HUES6 (cell line): Measurements from ENCODE around the gene CARD11.

Experiments used
- H3K27ac ChIP-seq: 2 replicates; pipeline ENCODE4 v1.7.0; 2013; ENCODE audit warnings: low read depth, mild to moderate bottlenecking, low read length, inconsistent platforms
- H3K27me3 ChIP-seq: 2 replicates; pipeline ENCODE4 v1.6.1; 2013; ENCODE audit warnings: low read length; ENCODE audit not compliant: control insufficient read depth, insufficient read depth
- H3K36me3 ChIP-seq: 2 replicates; pipeline ENCODE4 v1.6.1; 2013; ENCODE audit warnings: low read length; ENCODE audit not compliant: control insufficient read depth, insufficient read depth
- H3K4me1 ChIP-seq: 2 replicates; pipeline ENCODE4 v1.6.1; 2013; ENCODE audit warnings: low read length; ENCODE audit not compliant: control insufficient read depth, insufficient read depth
- H3K4me3 ChIP-seq: 2 replicates; pipeline ENCODE4 v1.5.1; 2013; ENCODE audit warnings: low read depth, low read length
- H3K9ac ChIP-seq: one replicate; pipeline ENCODE4 v1.6.1; 2013; ENCODE audit warnings: mild to moderate bottlenecking, low read length
- H3K9me3 ChIP-seq: 2 replicates; pipeline ENCODE4 v1.6.1; 2013; ENCODE audit warnings: low read depth, low read length; ENCODE audit not compliant: control insufficient read depth, insufficient read depth

Gene CARD11

DNA sequence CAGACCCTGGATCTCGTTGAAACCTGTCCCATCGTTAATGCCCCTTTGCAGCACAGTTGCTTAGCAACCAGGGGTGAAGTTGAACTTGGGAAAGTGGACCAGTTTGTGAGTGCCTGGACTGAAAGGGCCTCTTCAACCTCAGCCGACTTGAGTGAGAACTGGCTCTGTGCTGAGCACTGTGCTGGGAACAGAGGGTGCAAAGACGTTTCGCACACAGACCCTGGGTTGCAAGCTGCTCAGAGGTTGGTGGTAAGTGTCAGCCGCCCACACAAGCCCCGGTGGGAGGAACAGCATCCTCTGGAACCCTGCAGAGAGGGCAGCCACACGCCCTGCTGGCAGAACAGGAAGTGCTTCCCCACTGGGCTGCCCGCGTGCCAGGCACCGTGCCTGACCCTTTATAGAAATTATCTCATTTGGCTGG, 89.2 kb downstream of the CARD11 start:
- H3K4me3 ChIP-seq: no peak overlapping the region
- H3K27me3 ChIP-seq: no peaks in the 10 kb centered on the region
- peaks cover 12% of the 10 kb centered on the region for H3K9me3 ChIP-seq
- H3K9ac ChIP-seq: no peak overlapping the region
- H3K27ac ChIP-seq: no peak overlapping the region
- H3K4me1 ChIP-seq: no peaks in the 10 kb centered on the region; the same call in 1 of the 2 replicates
- peaks cover 17% of the 10 kb centered on the region for H3K36me3 ChIP-seq

GRCh38 chr7:2953588-2954407, 89.9 kb downstream of the CARD11 start:
- peaks cover 20% of the 10 kb centered on the region for H3K36me3 ChIP-seq
- H3K27ac ChIP-seq: no peak overlapping the region

DNA sequence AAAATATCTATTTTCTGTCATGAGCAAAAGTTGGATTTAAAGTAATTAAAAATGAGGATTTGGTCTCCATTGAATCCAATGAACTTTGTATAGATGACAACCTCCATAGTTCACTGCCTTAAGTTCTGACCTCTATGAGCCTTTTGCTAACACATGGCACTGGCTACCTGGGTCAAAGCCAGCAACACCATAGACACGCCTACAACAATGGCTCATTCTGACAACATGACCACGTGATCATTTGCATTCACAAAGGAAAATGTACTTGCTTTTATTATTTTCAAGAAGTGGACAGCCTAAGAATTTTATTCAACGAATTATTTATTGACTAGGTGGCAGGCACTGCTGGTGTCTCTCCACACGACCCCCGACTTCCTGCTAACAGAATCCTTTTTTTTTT, 90.6 kb downstream of the CARD11 start:
- Histone ChIP-seq H3K4me1 (no peaks in the 10 kb centered on the region; the same call in 1 of the 2 replicates), H3K4me3 (no peak overlapping the region), H3K9ac (no peak overlapping the region), H3K27ac (no peak overlapping the region), H3K9me3 (peaks cover 26% of the 10 kb centered on the region), H3K27me3 (no peaks in the 10 kb centered on the region), H3K36me3 (peaks cover 20% of the 10 kb centered on the region)

More at GRCh38 chr7:2953588-2954407, 89.9 kb downstream of the CARD11 start:
- H3K27me3 ChIP-seq: no peaks in the 10 kb centered on the region
- no peaks in the 10 kb centered on the region; the same call in 1 of the 2 replicates for H3K4me1 ChIP-seq
- no peak overlapping the region for H3K4me3 ChIP-seq
- peaks cover 19% of the 10 kb centered on the region for H3K9me3 ChIP-seq
- no peak overlapping the region for H3K9ac ChIP-seq

DNA sequence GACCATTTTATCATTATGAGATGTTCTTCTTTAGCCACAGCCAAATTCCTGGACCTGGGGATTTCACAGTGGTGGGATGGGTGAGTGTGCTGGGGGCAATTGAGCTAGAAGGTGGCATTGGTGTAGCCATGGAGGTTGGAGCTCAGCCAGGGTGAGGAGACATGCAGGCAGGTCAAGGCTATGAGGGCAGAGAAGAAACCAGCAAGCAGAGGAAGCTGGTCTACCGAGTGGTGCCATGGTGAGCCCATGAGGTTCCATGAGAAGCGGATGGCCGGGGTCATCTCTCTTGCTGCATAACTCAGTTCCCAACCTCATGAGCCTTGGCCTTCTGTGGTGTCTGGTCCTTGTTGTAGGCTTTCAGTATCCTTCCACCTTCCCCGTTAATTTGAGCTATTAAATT, 91.4 kb downstream of the CARD11 start:
- Histone ChIP-seq H3K4me1 (no peaks in the 10 kb centered on the region; the same call in 1 of the 2 replicates), H3K9ac (no peak overlapping the region), H3K36me3 (peaks cover 18% of the 10 kb centered on the region), H3K27ac (no peak overlapping the region), H3K9me3 (peaks cover 26% of the 10 kb centered on the region), H3K4me3 (no peak overlapping the region), H3K27me3 (no peaks in the 10 kb centered on the region)

DNA sequence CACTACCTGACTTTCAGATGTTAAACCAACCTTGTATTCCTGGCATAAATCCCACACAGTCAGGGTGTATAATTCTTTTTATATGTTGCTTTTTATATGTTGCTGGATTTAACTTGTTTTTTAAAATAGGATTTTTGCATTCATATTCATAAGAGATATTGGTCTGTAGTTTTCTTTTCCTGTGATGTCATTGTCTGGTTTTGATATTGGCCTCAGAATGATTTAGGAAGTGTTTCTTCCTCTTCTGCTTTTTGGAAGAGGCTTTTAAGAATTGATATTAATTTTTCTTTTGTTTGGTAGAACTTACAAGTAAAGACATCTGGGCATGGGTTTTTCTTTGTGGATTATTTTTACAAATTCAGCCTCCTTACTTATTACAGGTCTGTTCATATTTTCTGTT, 93.1 kb downstream of the CARD11 start:
- H3K27me3 ChIP-seq: no peaks in the 10 kb centered on the region
- no peak overlapping the region for H3K27ac ChIP-seq
- H3K9ac ChIP-seq: no peak overlapping the region
- no peaks in the 10 kb centered on the region for H3K4me1 ChIP-seq
- H3K9me3 ChIP-seq: peaks cover 26% of the 10 kb centered on the region
- H3K4me3 ChIP-seq: no peak overlapping the region
- peaks cover 22% of the 10 kb centered on the region for H3K36me3 ChIP-seq

GRCh38 chr7:2948749-2949148, 94.9 kb downstream of the CARD11 start:
- peaks cover 36% of the 10 kb centered on the region for H3K36me3 ChIP-seq

GRCh38 chr7:2947058-2947780, 96.4 kb downstream of the CARD11 start:
- H3K9ac ChIP-seq: no peak overlapping the region
- no peak overlapping the region for H3K27ac ChIP-seq
- H3K36me3 ChIP-seq: peaks cover 35% of the 10 kb centered on the region
- H3K4me1 ChIP-seq: no peaks in the 10 kb centered on the region
- no peaks in the 10 kb centered on the region for H3K27me3 ChIP-seq
- H3K4me3 ChIP-seq: no peak overlapping the region
- H3K9me3 ChIP-seq: peaks cover 26% of the 10 kb centered on the region

More at GRCh38 chr7:2948749-2949148, 94.9 kb downstream of the CARD11 start:
- no peaks in the 10 kb centered on the region for H3K4me1 ChIP-seq
- H3K9ac ChIP-seq: no peak overlapping the region
- H3K4me3 ChIP-seq: no peak overlapping the region
- no peaks in the 10 kb centered on the region for H3K27me3 ChIP-seq
- no peak overlapping the region for H3K27ac ChIP-seq
- H3K9me3 ChIP-seq: peaks cover 26% of the 10 kb centered on the region

DNA sequence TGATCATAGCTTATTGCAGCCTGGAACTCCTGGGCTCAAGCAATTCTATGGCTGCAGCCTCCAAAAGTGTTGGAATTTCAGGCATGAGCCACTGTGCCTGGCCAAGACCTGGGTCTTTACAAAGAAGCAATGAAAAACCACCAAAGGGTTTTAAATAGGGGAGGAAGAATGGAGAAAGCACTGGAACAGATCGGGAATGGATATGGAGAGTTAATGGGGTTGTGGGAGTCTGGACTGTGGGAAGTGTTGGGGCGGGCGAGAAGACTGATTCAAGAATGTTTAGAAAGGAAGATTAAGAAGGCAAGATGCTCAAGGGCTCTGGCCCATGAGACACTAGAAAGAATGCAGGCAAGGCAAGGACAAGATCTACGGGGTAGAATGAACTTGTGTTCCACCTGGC, 98.5 kb downstream of the CARD11 start:
- Histone ChIP-seq H3K9ac (no peak overlapping the region), H3K9me3 (peaks cover 19% of the 10 kb centered on the region), H3K4me3 (no peak overlapping the region), H3K4me1 (no peaks in the 10 kb centered on the region), H3K27me3 (no peaks in the 10 kb centered on the region), H3K27ac (no peak overlapping the region), H3K36me3 (peaks cover 30% of the 10 kb centered on the region)

GRCh38 chr7:2944739-2945138, 98.9 kb downstream of the CARD11 start:
- Histone ChIP-seq H3K4me1 (no peaks in the 10 kb centered on the region), H3K36me3 (peaks cover 31% of the 10 kb centered on the region), H3K27me3 (no peaks in the 10 kb centered on the region), H3K4me3 (no peak overlapping the region), H3K9me3 (peaks cover 17% of the 10 kb centered on the region), H3K9ac (no peak overlapping the region), H3K27ac (no peak overlapping the region)

GRCh38 chr7:2943851-2944601, 99.6 kb downstream of the CARD11 start:
- no peak overlapping the region for H3K4me3 ChIP-seq
- H3K36me3 ChIP-seq: peaks cover 33% of the 10 kb centered on the region
- H3K27ac ChIP-seq: no peak overlapping the region
- no peaks in the 10 kb centered on the region for H3K27me3 ChIP-seq
- H3K9ac ChIP-seq: no peak overlapping the region
- H3K9me3 ChIP-seq: peaks cover 10% of the 10 kb centered on the region
- H3K4me1 ChIP-seq: no peaks in the 10 kb centered on the region
